Hepatocyte (in vitro differentiated cells): ENCODE data around the gene BHMT2. TPM values are rescaled to one million over a fixed set of nuclear protein-coding genes. Genes with fewer than 3 reads are reported as not detected.

ENCODE experiments used
- DNase-seq: peaks from one replicate; pipeline ENCODE4 v3.0.0-alpha.2; 2016; ENCODE audit warnings: low spot score
- H2AFZ ChIP-seq: fragments of 200-600 bp; sonication (generic); 2 replicates; pipeline ENCODE4 v1.6.0; 2016; ENCODE audit warnings: antibody characterized with exemption, mild to moderate bottlenecking
- H3K27ac ChIP-seq: fragments of 200-600 bp; sonication (generic); 2 replicates; pipeline ENCODE4 v1.5.1; 2016; ENCODE audit warnings: mild to moderate bottlenecking
- H3K27me3 ChIP-seq: fragments of 200-600 bp; sonication (generic); 2 replicates; pipeline ENCODE4 v1.6.1; 2016
- H3K36me3 ChIP-seq: fragments of 200-600 bp; sonication (generic); replicated peaks from 2 replicates; pipeline ENCODE4 v1.5.1; 2016; ENCODE audit warnings: low read depth; ENCODE audit not compliant: insufficient read depth
- H3K4me1 ChIP-seq: fragments of 200-600 bp; sonication (generic); 2 replicates; pipeline ENCODE4 v1.5.1; 2016; ENCODE audit warnings: mild to moderate bottlenecking, moderate library complexity; ENCODE audit not compliant: insufficient read depth
- H3K4me2 ChIP-seq: fragments of 200-600 bp; sonication (generic); 2 replicates; pipeline ENCODE4 v1.6.0; 2016
- H3K4me3 ChIP-seq: fragments of 200-600 bp; sonication (generic); 2 replicates; pipeline ENCODE4 v1.5.1; 2016; ENCODE audit warnings: mild to moderate bottlenecking
- H3K79me2 ChIP-seq: fragments of 200-600 bp; sonication (generic); 2 replicates; pipeline ENCODE4 v1.6.0; 2017; ENCODE audit warnings: mild to moderate bottlenecking
- H3K9me2 ChIP-seq: fragments of 200-600 bp; sonication (generic); replicated peaks from 2 replicates; pipeline ENCODE4 v1.6.0; 2017; ENCODE audit warnings: mild to moderate bottlenecking; ENCODE audit not compliant: insufficient read depth
- H3K9me3 ChIP-seq: fragments of 200-600 bp; sonication (generic); 2 replicates; pipeline ENCODE4 v1.5.1; 2016; ENCODE audit warnings: low read depth, mild to moderate bottlenecking
- H4K20me1 ChIP-seq: fragments of 200-600 bp; sonication (generic); 2 replicates; pipeline ENCODE4 v1.6.0; 2016; ENCODE audit warnings: mild to moderate bottlenecking; ENCODE audit not compliant: insufficient read depth, poor library complexity, severe bottlenecking
- CTCF ChIP-seq: fragments of 200-600 bp; sonication (generic); IDR thresholded peaks from 2 replicates; pipeline ENCODE4 v1.5.1; 2016; ENCODE audit warnings: antibody characterized with exemption, mild to moderate bottlenecking; ENCODE audit not compliant: poor library complexity
- EZH2 ChIP-seq: fragments of 200-600 bp; sonication (generic); IDR thresholded peaks from 2 replicates; pipeline ENCODE4 v1.6.1; 2016; ENCODE audit warnings: antibody characterized with exemption, mild to moderate bottlenecking, borderline replicate concordance
- EZH2phosphoT487 ChIP-seq: fragments of 200-600 bp; sonication (generic); IDR thresholded peaks from one replicate; pipeline ENCODE4 v1.6.1; 2018; ENCODE audit warnings: antibody characterized with exemption, mild to moderate bottlenecking, low read depth, moderate library complexity; ENCODE audit not compliant: unreplicated experiment, severe bottlenecking
- whole genome bisulfite sequencing: methylation state at CpG from one replicate; pipeline ENCODE4 v1.1.6; 2016; ENCODE audit warnings: low lambda C conversion rate; ENCODE audit errors: missing lambda C conversion rate; 5-methylcytosine and 5-hydroxymethylcytosine counted together
- polyA plus RNA-seq: library from polyadenylated mRNA; unstranded; fragments of >200 nt; fragmentation: Nextera tagmentation; extraction: Ambion mirVana; gene quantifications from 2 replicates; pipeline ENCODE4 v1.2.1, GENCODE V29; 2016
- total RNA-seq: library from RNA; depleted of rRNA; stranded (reverse); fragments of >200 nt; gene quantifications from 2 replicates; pipeline ENCODE4 v1.2.3, GENCODE V29; 2014

The BHMT2 gene
- total and polyA plus RNA-seq, 2 experiments from 2014 or later, result not detected

- Histone ChIP-seq H2AFZ (no peak overlapping the region), H3K4me3 (no peak overlapping the region), H3K9me3 (no peaks in the 10 kb centered on the region), H3K27ac (peak overlapping the region; percentile 60), H3K79me2 (no peaks in the 10 kb centered on the region), H4K20me1 (no peaks in the 10 kb centered on the region), H3K4me1 (peaks cover 3% of the 10 kb centered on the region), H3K27me3 (no peaks in the 10 kb centered on the region), H3K9me2 (no peaks in the 10 kb centered on the region), H3K4me2 (no peak overlapping the region), H3K36me3 (no peaks in the 10 kb centered on the region)
- no peak for DNase-seq
- 82% methylated on average over 11 of the region's 11 CpGs for WGBS
- TF ChIP-seq CTCF, result no peak
These were observed 38.7 kb upstream of the BHMT2 start for GRCh38 chr5:79030663-79031484.

DNA sequence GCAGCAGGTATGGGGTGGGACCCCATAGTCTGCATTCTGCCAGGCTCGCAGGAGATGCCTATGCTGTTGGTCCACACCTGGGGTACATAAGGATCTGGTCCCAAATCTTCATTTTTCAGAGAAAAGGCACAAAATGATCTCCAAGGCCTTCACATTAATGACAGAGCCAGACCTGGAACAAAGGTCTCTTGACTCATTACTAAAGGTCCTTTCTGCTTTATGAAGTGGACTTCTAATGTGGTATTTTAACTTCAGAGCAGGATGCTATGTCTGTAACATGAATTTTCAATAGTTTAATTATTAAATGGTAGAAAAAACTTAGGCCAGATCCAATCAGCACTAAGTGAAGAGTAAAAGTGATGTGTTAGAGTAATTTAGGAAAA is 38.1 kb upstream of the BHMT2 start:
- Histone ChIP-seq H3K79me2 (no peaks in the 10 kb centered on the region), H3K9me2 (no peaks in the 10 kb centered on the region), H3K4me3 (no peak overlapping the region), H3K4me1 (peaks cover 3% of the 10 kb centered on the region), H2AFZ (no peak overlapping the region), H3K27me3 (no peaks in the 10 kb centered on the region), H3K9me3 (no peaks in the 10 kb centered on the region), H3K4me2 (no peak overlapping the region), H3K36me3 (no peaks in the 10 kb centered on the region), H3K27ac (peak overlapping the region; percentile 60), H4K20me1 (no peaks in the 10 kb centered on the region)
- TF ChIP-seq CTCF, result no peak
- TF ChIP-seq EZH2, result no peak
- TF ChIP-seq EZH2phosphoT487, result no peak
- WGBS, result 88% methylated on average over 1 of the region's 1 CpG
- DNase-seq, result no peak

DNA sequence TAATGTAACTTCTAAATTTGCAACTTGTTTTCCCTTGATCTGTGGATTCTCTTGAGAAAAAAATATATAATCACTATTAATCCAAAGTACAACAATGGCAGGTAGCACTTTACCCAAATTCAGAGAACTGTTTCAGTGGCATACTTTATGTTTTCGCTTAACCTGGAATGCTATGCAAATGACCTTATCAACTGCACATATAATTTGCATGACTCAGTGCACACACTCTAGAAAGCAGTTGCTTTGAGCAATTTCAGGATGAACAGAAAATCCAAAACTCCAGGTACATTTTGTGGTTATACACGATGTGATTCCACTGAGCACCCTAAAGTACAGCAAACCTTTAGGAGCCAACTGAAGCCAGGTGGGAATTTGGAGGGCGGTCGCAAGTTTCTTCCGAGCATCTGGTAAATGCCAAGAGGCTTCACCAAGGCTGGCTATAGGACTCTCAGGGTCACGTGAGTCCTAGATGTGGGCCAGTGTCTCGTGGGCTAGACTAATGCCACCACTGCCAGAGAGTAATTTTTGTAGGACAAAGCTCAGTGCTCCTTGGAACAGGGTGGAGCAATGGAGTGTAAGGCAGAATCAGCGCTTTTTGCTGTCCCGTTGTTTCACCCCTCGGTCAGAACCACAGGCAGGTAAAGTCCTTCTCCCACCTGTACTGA is 37.4 kb upstream of the BHMT2 start:
- Histone ChIP-seq H4K20me1 (no peaks in the 10 kb centered on the region), H3K9me2 (no peaks in the 10 kb centered on the region), H3K79me2 (no peaks in the 10 kb centered on the region), H3K4me2 (no peak overlapping the region), H3K27me3 (no peaks in the 10 kb centered on the region), H3K36me3 (no peaks in the 10 kb centered on the region), H3K9me3 (no peaks in the 10 kb centered on the region), H3K4me3 (no peak overlapping the region), H3K4me1 (peaks cover 3% of the 10 kb centered on the region), H2AFZ (no peak overlapping the region), H3K27ac (no peak overlapping the region)
- 91% methylated on average over 10 of the region's 10 CpGs for WGBS
- TF ChIP-seq EZH2phosphoT487 (no peak), EZH2 (no peak), CTCF (no peak)
- no peak for DNase-seq
